ENCODE measurements around the gene CHRNB1.

GRCh38 chr17:7502987-7503386 is 58.1 kb downstream of the CHRNB1 start:
- peak; percentile 52 to 78 for TF ChIP-seq CTCF (conservative IDR thresholded peaks at IDR 0.05; ENCODE audit: low read depth in 2 of 2)
- no peak for TF ChIP-seq EZH2 (IDR thresholded peaks at IDR 0.05; ENCODE audit: low read depth, unreplicated experiment)
- TF ChIP-seq POLR2AphosphoS5 (IDR thresholded peaks at IDR 0.05; ENCODE audit: low read depth), result no peak
- TF ChIP-seq ZNF462 (CRISPR knock-in tag; IDR thresholded peaks at IDR 0.05), result no peak
- TF ChIP-seq REST (IDR thresholded peaks at IDR 0.05; ENCODE audit: unreplicated experiment), result no peak
- TF ChIP-seq ZNF331 (CRISPR knock-in tag; IDR thresholded peaks at IDR 0.05; ENCODE audit: low read depth), result no peak
- TF ChIP-seq ETS1 (IDR thresholded peaks at IDR 0.05), result no peak
- no peak for TF ChIP-seq EZH2phosphoT487 (IDR thresholded peaks at IDR 0.05; ENCODE audit: unreplicated experiment)
- TF ChIP-seq STAT1 (IDR thresholded peaks at IDR 0.05; ENCODE audit: unreplicated experiment), result no peak
- no peak for TF ChIP-seq JUNB (IDR thresholded peaks at IDR 0.05; ENCODE audit: unreplicated experiment)
- no peak for TF ChIP-seq NANOG (IDR thresholded peaks at IDR 0.05; ENCODE audit: borderline replicate concordance)

Measured in GM23338 (cell line).